CD4-positive, alpha-beta memory T cell (primary cell): Measurements from ENCODE around the gene OPRD1. TPM values are rescaled to one million over a fixed set of nuclear protein-coding genes. Genes with fewer than 3 reads are reported as not detected.

ENCODE experiments used
- CTCF ChIA-PET: fragments of 350-600 bp; sonication (Branson Sonifier 250); formaldehyde crosslinking; loops from one replicate; lab custom pipeline; 2021; ENCODE audit warnings: inconsistent platforms; ENCODE audit not compliant: partially characterized antibody; lab: Charles Lee
- POLR2A ChIA-PET: fragments of 350-600 bp; sonication (Branson Sonifier 250); formaldehyde crosslinking; loops from one replicate; lab custom pipeline; 2021; ENCODE audit not compliant: partially characterized antibody; lab: Charles Lee
- DNase-seq, 5 donors: peaks; one replicate each; pipeline versions ENCODE4 v3.0.0 to v3.0.0-alpha.2; 2020 to 2022; ENCODE audit warnings: mixed read lengths in 1 of 5
- H3K27ac ChIP-seq: one replicate; pipeline ENCODE4 v1.7.0; 2013; ENCODE audit warnings: low read depth, low read length
- H3K27me3 ChIP-seq: 2 replicates; pipeline ENCODE4 v1.7.0; 2013; ENCODE audit warnings: mild to moderate bottlenecking, low read length, moderate library complexity; ENCODE audit not compliant: insufficient read depth
- H3K36me3 ChIP-seq: 2 replicates; pipeline ENCODE4 v1.7.0; 2013; ENCODE audit warnings: mild to moderate bottlenecking, low read length, moderate library complexity; ENCODE audit not compliant: insufficient read depth
- H3K4me1 ChIP-seq: 2 replicates; pipeline ENCODE4 v1.7.0; 2013; ENCODE audit warnings: mild to moderate bottlenecking, low read length, moderate library complexity; ENCODE audit not compliant: insufficient read depth
- H3K4me3 ChIP-seq, 2 donors: one replicate each; pipeline ENCODE4 v1.7.0; 2013; ENCODE audit warnings: low read length in 2 of 2, mild to moderate bottlenecking in 1 of 2
- H3K9me3 ChIP-seq, 2 donors: one replicate each; pipeline ENCODE4 v1.7.0; 2013; ENCODE audit warnings: low read length in 2 of 2, control low read depth in 1 of 2; ENCODE audit not compliant: control insufficient read depth in 1 of 2
- H3K27ac Mint-ChIP-seq, 7 donors: one replicate each; pipeline ENCODE4 v1.8.0; 2020 to 2021; ENCODE audit warnings: mixed read lengths in 7 of 7, mild to moderate bottlenecking in 6 of 7, inconsistent platforms in 3 of 7, moderate library complexity in 3 of 7
- H3K27me3 Mint-ChIP-seq, 2 donors: one replicate each; pipeline ENCODE4 v1.8.0; 2020 to 2021; ENCODE audit warnings: mixed read lengths in 2 of 2
- H3K36me3 Mint-ChIP-seq, 2 donors: one replicate each; pipeline ENCODE4 v1.8.0; 2020 to 2021; ENCODE audit warnings: mixed read lengths in 2 of 2, inconsistent platforms in 1 of 2, mild to moderate bottlenecking in 1 of 2
- H3K4me1 Mint-ChIP-seq, 4 donors: one replicate each; pipeline ENCODE4 v1.8.0; 2020 to 2021; ENCODE audit warnings: mixed read lengths in 4 of 4, mild to moderate bottlenecking in 1 of 4
- H3K4me3 Mint-ChIP-seq, 8 donors: one replicate each; pipeline ENCODE4 v1.8.0; 2020 to 2021; ENCODE audit warnings: mixed read lengths in 8 of 8, mild to moderate bottlenecking in 7 of 8, moderate library complexity in 6 of 8, inconsistent platforms in 3 of 8
- H3K9me3 Mint-ChIP-seq, 8 donors: one replicate each; pipeline ENCODE4 v1.8.0; 2020 to 2021; ENCODE audit warnings: mixed read lengths in 8 of 8, mild to moderate bottlenecking in 5 of 8, inconsistent platforms in 3 of 8, moderate library complexity in 1 of 8
- intact Hi-C: fragments of 100-400 bp; cut with micrococcal nuclease; formaldehyde crosslinking; loops from one replicate; pipeline ENCODE4 v1.15.1; 2023
- polyA plus RNA-seq, 2 donors: library from polyadenylated mRNA; unstranded; fragments of 300-500 nt; fragmentation: Illumina TruSeq; gene quantifications; one replicate each; pipeline ENCODE4 v1.2.3, GENCODE V29; 2021
- total RNA-seq, 2 experiments: library from RNA; stranded (reverse); gene quantifications; one replicate each; pipeline ENCODE4 v1.2.3, GENCODE V29; 2021

The OPRD1 gene
- total and polyA plus RNA-seq, 4 experiments from 2014 or later: 0.03 TPM; not detected in 3

DNA sequence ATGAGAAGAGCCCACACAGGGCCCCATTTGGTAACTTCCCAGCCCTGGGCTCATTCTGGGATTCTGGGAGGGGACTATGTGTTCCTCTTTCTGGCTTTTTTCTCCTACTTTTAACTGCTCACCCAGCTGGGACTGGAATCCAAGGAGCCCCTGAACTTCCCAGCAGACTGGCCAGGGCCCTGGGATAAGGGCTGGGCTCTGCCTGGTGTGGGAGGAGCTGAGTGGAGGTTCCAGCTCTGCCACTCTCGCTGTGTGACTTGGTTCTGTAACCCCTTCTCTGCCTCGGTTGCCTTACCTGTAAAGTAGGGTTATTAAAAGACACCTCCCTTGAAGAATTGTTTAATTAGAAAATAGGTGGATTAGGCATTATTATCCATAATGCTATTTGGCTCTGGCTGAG, 82.8 kb downstream of the OPRD1 start:
- no peak overlapping the region for H3K27ac ChIP-seq
- no peak for DNase-seq
- Mint-ChIP-seq H3K4me3 (no peak overlapping the region), H3K27ac (peak overlapping the region in 1 of 7 donors; percentile 65), H3K27me3 (no peaks in the 10 kb centered on the region), H3K36me3 (peaks cover 4 to 14% of the 10 kb centered on the region in 2 donors), H3K9me3 (no peaks in the 10 kb centered on the region), H3K4me1 (peaks cover 32 to 62% (median 44%) of the 10 kb centered on the region in 4 donors)
- CTCF ChIA-PET: interaction anchor here (2.2 to 2.7 kb wide), 2 partner anchors 89 to 138 kb away, joined by 10 to 12 read pairs; no protein-coding TSS in a partner anchor
- H3K4me1 ChIP-seq: peaks cover 43% of the 10 kb centered on the region
- H3K9me3 ChIP-seq: no peaks in the 10 kb centered on the region
- no peaks in the 10 kb centered on the region for H3K27me3 ChIP-seq
- no peak overlapping the region for H3K4me3 ChIP-seq
- no peaks in the 10 kb centered on the region for H3K36me3 ChIP-seq
- POLR2A ChIA-PET: no interaction called here
- intact Hi-C loops: no loop called here

DNA sequence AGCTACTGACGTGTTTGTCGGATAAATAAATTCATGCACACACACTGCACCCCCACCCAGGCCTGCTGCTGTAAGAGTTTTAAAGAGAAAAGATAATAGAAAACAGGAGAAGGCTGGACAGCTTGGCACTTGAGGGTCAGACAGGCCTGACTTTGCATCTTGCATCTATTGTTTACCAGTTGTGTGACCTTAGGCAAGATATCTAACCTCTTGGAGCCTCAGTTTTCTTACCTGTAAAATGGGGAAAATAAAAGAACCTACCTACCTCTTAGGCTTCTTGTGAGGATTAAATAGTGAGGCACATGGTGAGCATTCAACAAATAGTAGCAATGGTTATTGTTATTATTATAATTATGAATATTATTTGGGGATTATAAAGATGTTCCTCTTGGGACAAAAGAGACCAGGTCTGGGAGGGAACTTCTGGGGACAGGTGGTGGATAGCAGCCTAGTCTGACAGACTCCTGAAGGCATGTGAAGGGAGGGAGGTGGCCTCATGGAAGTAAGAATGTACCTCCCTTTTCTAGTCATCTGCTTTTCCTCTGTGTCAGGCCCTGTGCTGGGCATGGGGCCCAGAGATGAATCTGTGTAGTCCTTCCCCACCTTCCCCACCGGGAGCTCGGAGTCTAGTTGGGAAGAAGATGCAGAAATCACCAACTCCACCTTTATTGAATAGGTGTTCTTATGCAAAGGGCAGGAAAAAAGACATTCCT, 84.1 kb downstream of the OPRD1 start:
- Histone ChIP-seq H3K4me3 (no peak overlapping the region), H3K27ac (no peak overlapping the region), H3K27me3 (no peaks in the 10 kb centered on the region), H3K36me3 (no peaks in the 10 kb centered on the region), H3K9me3 (no peaks in the 10 kb centered on the region), H3K4me1 (peaks cover 38% of the 10 kb centered on the region)
- Mint-ChIP-seq H3K4me3 (no peak overlapping the region), H3K27ac (peak overlapping the region in 6 of 7 donors; percentile 29 to 84 (median 44)), H3K36me3 (peaks cover 4 to 12% of the 10 kb centered on the region in 2 donors), H3K9me3 (no peaks in the 10 kb centered on the region), H3K4me1 (peaks cover 33 to 60% (median 43%) of the 10 kb centered on the region in 4 donors), H3K27me3 (no peaks in the 10 kb centered on the region)
- ChIA-PET POLR2A (interaction anchor here (0.9 kb wide), 1 partner anchor 18 kb away, joined by 5 read pairs; the partner anchor contains the start of gene EPB41), CTCF (interaction anchor here (1.1 kb wide), 1 partner anchor 17 kb away, joined by 3 read pairs; no protein-coding TSS in a partner anchor)
- intact Hi-C loops: no loop called here
- no peak for DNase-seq

DNA sequence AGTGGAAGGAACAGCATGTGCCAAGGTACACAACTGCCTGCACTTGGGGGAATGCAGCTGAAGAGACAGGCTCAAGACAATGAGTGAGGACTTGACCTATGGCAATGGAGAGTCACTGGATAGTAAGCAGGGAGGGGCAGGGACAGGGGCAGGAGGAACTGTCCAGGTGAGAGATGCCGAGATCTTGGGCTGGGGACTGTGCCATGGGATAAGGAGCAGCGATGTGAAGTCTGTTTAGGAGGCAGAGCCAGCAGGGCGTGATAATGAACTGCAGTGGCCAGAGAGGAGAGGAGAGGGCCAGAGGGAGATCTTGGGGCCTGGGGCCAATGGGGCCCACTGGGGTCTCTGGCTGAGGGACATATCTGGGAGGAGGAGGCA, 84.6 kb downstream of the OPRD1 start:
- Mint-ChIP-seq H3K4me1 (peaks cover 31 to 55% (median 39%) of the 10 kb centered on the region in 4 donors), H3K27ac (peak overlapping the region in 6 of 7 donors; percentile 29 to 84 (median 56)), H3K36me3 (peaks cover 4 to 11% of the 10 kb centered on the region in 2 donors), H3K9me3 (no peaks in the 10 kb centered on the region), H3K4me3 (no peak overlapping the region), H3K27me3 (no peaks in the 10 kb centered on the region)
- Histone ChIP-seq H3K27me3 (no peaks in the 10 kb centered on the region), H3K27ac (no peak overlapping the region), H3K9me3 (no peaks in the 10 kb centered on the region), H3K4me3 (no peak overlapping the region), H3K36me3 (no peaks in the 10 kb centered on the region), H3K4me1 (peaks cover 35% of the 10 kb centered on the region)
- ChIA-PET CTCF (interaction anchor here (1.1 kb wide), 1 partner anchor 16 kb away, joined by 3 read pairs; no protein-coding TSS in a partner anchor), POLR2A (interaction anchor here (0.6 to 2.5 kb wide), 2 partner anchors 9 to 11 kb away, joined by 3 to 8 read pairs; no protein-coding TSS in a partner anchor)
- no peak for DNase-seq
- intact Hi-C loops: no loop called here

- Histone ChIP-seq H3K36me3 (no peaks in the 10 kb centered on the region), H3K27ac (no peak overlapping the region), H3K4me3 (no peak overlapping the region), H3K9me3 (no peaks in the 10 kb centered on the region), H3K4me1 (peaks cover 36% of the 10 kb centered on the region), H3K27me3 (no peaks in the 10 kb centered on the region)
- Mint-ChIP-seq H3K9me3 (no peaks in the 10 kb centered on the region), H3K4me3 (no peak overlapping the region), H3K36me3 (peaks cover 8 to 11% of the 10 kb centered on the region in 2 donors), H3K27ac (peak overlapping the region; percentile 8 to 89 (median 75)), H3K27me3 (no peaks in the 10 kb centered on the region), H3K4me1 (peaks cover 31 to 51% (median 42%) of the 10 kb centered on the region in 4 donors)
- no peak for DNase-seq
- intact Hi-C loops: no loop called here
- ChIA-PET POLR2A (interaction anchor here (1.3 to 2.5 kb wide), 2 partner anchors 10 to 17 kb away, joined by 5 to 8 read pairs; partner anchors contain the start of gene EPB41), CTCF (interaction anchor here (2.1 kb wide), 1 partner anchor 16 kb away, joined by 6 read pairs; no protein-coding TSS in a partner anchor)
These were observed 85.8 kb downstream of the OPRD1 start for GRCh38 chr1:28897789-28898188.

GRCh38 chr1:28898405-28898881, 86.5 kb downstream of the OPRD1 start:
- Histone ChIP-seq H3K27ac (no peak overlapping the region), H3K4me1 (peaks cover 34% of the 10 kb centered on the region), H3K27me3 (no peaks in the 10 kb centered on the region), H3K4me3 (no peak overlapping the region), H3K36me3 (no peaks in the 10 kb centered on the region), H3K9me3 (no peaks in the 10 kb centered on the region)
- no peaks in the 10 kb centered on the region for H3K27me3 Mint-ChIP-seq
- H3K4me1 Mint-ChIP-seq: peaks cover 31 to 47% (median 42%) of the 10 kb centered on the region in 4 donors
- no peak for DNase-seq
- H3K9me3 Mint-ChIP-seq: peaks cover 0 to 1% (median 0%) of the 10 kb centered on the region in 8 donors
- POLR2A ChIA-PET: interaction anchor here (1.3 to 2.5 kb wide), 4 partner anchors 11 to 23 kb away, joined by 4 to 8 read pairs (median 4); partner anchors contain the start of gene EPB41
- H3K4me3 Mint-ChIP-seq: peak overlapping the region in 1 of 8 donors; percentile 1
- CTCF ChIA-PET: interaction anchor here (1.0 to 2.3 kb wide), 3 partner anchors 10 to 33 kb away, joined by 3 to 7 read pairs (median 6); no protein-coding TSS in a partner anchor
- intact Hi-C loops: no loop called here
- peaks cover 9 to 11% of the 10 kb centered on the region in 2 donors for H3K36me3 Mint-ChIP-seq
- H3K27ac Mint-ChIP-seq: peak overlapping the region; percentile 19 to 89 (median 78)

DNA sequence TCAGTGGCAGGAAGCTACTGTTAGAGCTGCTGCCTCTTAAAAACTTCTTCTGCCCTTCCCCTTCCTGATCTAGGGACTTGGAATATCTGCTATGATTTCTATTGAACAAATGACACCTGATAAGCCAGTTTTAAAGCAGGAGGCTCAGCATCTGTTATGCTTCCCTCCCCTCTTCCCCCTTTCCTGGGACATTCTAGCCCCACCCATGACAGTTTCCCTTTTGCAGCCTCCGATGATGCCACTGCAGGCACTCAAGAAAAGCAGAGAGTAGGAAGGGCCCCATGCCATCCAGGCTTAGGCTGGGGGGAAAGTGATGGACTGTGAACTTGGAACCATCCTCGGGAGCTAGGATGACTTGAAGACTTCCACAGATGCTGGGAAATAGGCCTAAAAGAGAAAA, 87.3 kb downstream of the OPRD1 start:
- Histone ChIP-seq H3K9me3 (no peaks in the 10 kb centered on the region), H3K36me3 (no peaks in the 10 kb centered on the region), H3K4me1 (peaks cover 34% of the 10 kb centered on the region), H3K4me3 (no peak overlapping the region), H3K27ac (no peak overlapping the region), H3K27me3 (no peaks in the 10 kb centered on the region)
- Mint-ChIP-seq H3K36me3 (peaks cover 6 to 10% of the 10 kb centered on the region in 2 donors), H3K27ac (peak overlapping the region; percentile 5 to 89 (median 36)), H3K9me3 (peaks cover 0 to 3% (median 0%) of the 10 kb centered on the region in 8 donors), H3K27me3 (no peaks in the 10 kb centered on the region), H3K4me1 (peaks cover 31 to 40% (median 38%) of the 10 kb centered on the region in 4 donors), H3K4me3 (peak overlapping the region in 1 of 8 donors; percentile 47)
- intact Hi-C loops: no loop called here
- no peak for DNase-seq
- POLR2A ChIA-PET: interaction anchor here (1.8 to 2.5 kb wide), 3 partner anchors 12 to 23 kb away, joined by 4 to 8 read pairs (median 4); no protein-coding TSS in a partner anchor
- CTCF ChIA-PET: interaction anchor here (0.9 to 5.2 kb wide), 8 partner anchors 9 to 85 kb away, joined by 3 to 22 read pairs (median 6); partner anchors contain the start of gene EPB41
